Measurements from ENCODE around the gene SMURF1.

Gene SMURF1

GRCh38 chr7:99042957-99043356, 101.0 kb downstream of the SMURF1 start:
- DNase-seq, result no peak

- DNase-seq, result no peak
These were observed 102.4 kb downstream of the SMURF1 start for GRCh38 chr7:99041526-99041925.

- DNase-seq, result peak; percentile 80
These were observed 103.6 kb downstream of the SMURF1 start for GRCh38 chr7:99040104-99040958.

GRCh38 chr7:99039384-99039891, 104.5 kb downstream of the SMURF1 start:
- no peak for DNase-seq

- DNase-seq, result no peak
These were observed 105.6 kb downstream of the SMURF1 start for GRCh38 chr7:99038086-99038855.

- DNase-seq, result no peak
These were observed 106.5 kb downstream of the SMURF1 start for GRCh38 chr7:99037327-99037940.

GRCh38 chr7:99036546-99037111, 107.3 kb downstream of the SMURF1 start:
- DNase-seq, result no peak

- no peak for DNase-seq
These were observed 108.0 kb downstream of the SMURF1 start for GRCh38 chr7:99035723-99036545.

- no peak for DNase-seq
These were observed 108.8 kb downstream of the SMURF1 start for GRCh38 chr7:99034932-99035722.

- DNase-seq, result no peak
These were observed 110.1 kb downstream of the SMURF1 start for GRCh38 chr7:99033765-99034164.

GRCh38 chr7:99032928-99033327, 111.0 kb downstream of the SMURF1 start:
- no peak for DNase-seq

GRCh38 chr7:99031496-99031895, 112.4 kb downstream of the SMURF1 start:
- no peak for DNase-seq

- DNase-seq, result no peak
These were observed 113.0 kb downstream of the SMURF1 start for GRCh38 chr7:99030951-99031350.

GRCh38 chr7:99030457-99030856, 113.5 kb downstream of the SMURF1 start:
- DNase-seq, result no peak

- no peak for DNase-seq
These were observed 114.2 kb downstream of the SMURF1 start for GRCh38 chr7:99029466-99030435.

- no peak for DNase-seq
These were observed 115.5 kb downstream of the SMURF1 start for GRCh38 chr7:99028261-99028973.

- DNase-seq, result no peak
These were observed 116.1 kb downstream of the SMURF1 start for GRCh38 chr7:99027841-99028240.

GRCh38 chr7:99027241-99027640, 116.7 kb downstream of the SMURF1 start:
- no peak for DNase-seq

GRCh38 chr7:99024066-99024465, 119.8 kb downstream of the SMURF1 start:
- no peak for DNase-seq

Data from NCI-H1048 (cell line).